CD4-positive, alpha-beta T cell (primary cell): ENCODE results near the gene LIN7C. TPM values are rescaled to one million over a fixed set of nuclear protein-coding genes. Genes with fewer than 3 reads are reported as not detected.

Experiments
- ATAC-seq: fragments of 200-7000 bp; cut with Tn5 transposase; one replicate; pipeline ENCODE4 v1.10.0; 2022; ENCODE audit warnings: mild to moderate bottlenecking; ENCODE audit not compliant: poor library complexity
- CTCF ChIA-PET: fragments of 350-600 bp; sonication (Branson Sonifier 250); formaldehyde crosslinking; loops from one replicate; lab custom pipeline; 2021; ENCODE audit warnings: antibody characterized with exemption, inconsistent platforms; lab: Charles Lee
- POLR2A ChIA-PET: fragments of 350-600 bp; sonication (Branson Sonifier 250); formaldehyde crosslinking; loops from one replicate; lab custom pipeline; 2021; ENCODE audit warnings: antibody characterized with exemption, inconsistent platforms; lab: Charles Lee
- DNase-seq, 14 experiments: peaks; one replicate each; pipeline ENCODE4 v3.0.0-alpha.2; 2013 to 2020; ENCODE audit warnings: mixed read lengths in 2 of 14
- H3K27ac ChIP-seq, 2 donors: one replicate each; pipeline versions ENCODE4 v1.5.1 to v1.7.0; 2013; ENCODE audit warnings: low read length in 2 of 2, low read depth in 1 of 2, mild to moderate bottlenecking in 1 of 2
- H3K27me3 ChIP-seq, 2 experiments: 1 replicate in 1 of 2; 2 replicates in 1 of 2; pipeline versions ENCODE4 v1.6.1 to v1.7.0; 2013; ENCODE audit warnings: low read length in 2 of 2, control low read depth in 1 of 2, mild to moderate bottlenecking in 1 of 2, moderate library complexity in 1 of 2; ENCODE audit not compliant: insufficient read depth in 2 of 2, control insufficient read depth in 1 of 2
- H3K36me3 ChIP-seq: one replicate; pipeline ENCODE4 v1.6.1; 2013; ENCODE audit warnings: low read length, control low read depth; ENCODE audit not compliant: insufficient read depth
- H3K4me1 ChIP-seq: one replicate; pipeline ENCODE4 v1.6.1; 2013; ENCODE audit warnings: low read length, control low read depth; ENCODE audit not compliant: insufficient read depth
- H3K4me3 ChIP-seq: one replicate; pipeline ENCODE4 v1.5.1; 2013; ENCODE audit warnings: mild to moderate bottlenecking, low read length, moderate library complexity
- H3K9me3 ChIP-seq, 2 experiments: 1 replicate in 1 of 2; 2 replicates in 1 of 2; pipeline versions ENCODE4 v1.6.1 to v1.7.0; 2013; ENCODE audit warnings: low read length in 2 of 2, mild to moderate bottlenecking in 2 of 2, control low read depth in 1 of 2, moderate library complexity in 1 of 2; ENCODE audit not compliant: control insufficient read depth in 1 of 2, insufficient read depth in 1 of 2
- H3K27ac Mint-ChIP-seq: one replicate; pipeline ENCODE4 v1.8.0; 2020; ENCODE audit warnings: mixed read lengths
- H3K27me3 Mint-ChIP-seq: one replicate; pipeline ENCODE4 v1.8.0; 2021; ENCODE audit warnings: mixed read lengths
- H3K36me3 Mint-ChIP-seq: one replicate; pipeline ENCODE4 v1.8.0; 2021; ENCODE audit warnings: low read depth, mixed read lengths
- H3K4me1 Mint-ChIP-seq: one replicate; pipeline ENCODE4 v1.8.0; 2021; ENCODE audit warnings: low read depth, mixed read lengths
- H3K4me3 Mint-ChIP-seq: one replicate; pipeline ENCODE4 v1.8.0; 2020; ENCODE audit warnings: mild to moderate bottlenecking, mixed read lengths
- H3K9me3 Mint-ChIP-seq: one replicate; pipeline ENCODE4 v1.8.0; 2020; ENCODE audit warnings: mixed read lengths
- CTCF ChIP-seq: fragments of 200-600 bp; IDR thresholded peaks from one replicate; pipeline ENCODE4 v1.8.0; 2022; ENCODE audit warnings: antibody characterized with exemption, mild to moderate bottlenecking
- intact Hi-C, 2 experiments: fragments of 100-400 bp; cut with DNase I in 1 of 2; cut with micrococcal nuclease in 1 of 2; formaldehyde crosslinking; loops; one replicate each; pipeline versions ENCODE4 v1.15.1 to v1.9.0; 2023 to 2025; cut with DNase I, micrococcal nuclease
- total RNA-seq, 174 experiments: library from RNA in 2 of 174; stranded (reverse) in 2 of 174; gene quantifications; one replicate each; pipeline ENCODE4 v1.2.3 and lab custom pipeline; 2021 to 2026

Gene LIN7C
- total RNA-seq, 2 experiments from 2014 or later, result 27.1 to 27.6 TPM

GRCh38 chr11:27545035-27545434 lies 38.5 kb upstream of the LIN7C start:
- H3K36me3 ChIP-seq, result no peaks in the 10 kb centered on the region
- Mint-ChIP-seq H3K4me1 (no peaks in the 10 kb centered on the region), H3K36me3 (peaks cover 13% of the 10 kb centered on the region), H3K27me3 (no peaks in the 10 kb centered on the region), H3K4me3 (no peak overlapping the region), H3K27ac (no peak overlapping the region), H3K9me3 (no peaks in the 10 kb centered on the region)
- TF ChIP-seq CTCF, result no peak
- H3K4me3 ChIP-seq, result no peak overlapping the region
- intact Hi-C loops, result no loop called here
- DNase-seq (no peak), ATAC-seq (no peak)
- H3K9me3 ChIP-seq, result no peaks in the 10 kb centered on the region
- H3K27me3 ChIP-seq, result no peaks in the 10 kb centered on the region
- CTCF ChIA-PET, result no interaction called here
- POLR2A ChIA-PET, result no interaction called here
- H3K27ac ChIP-seq, result no peak overlapping the region
- H3K4me1 ChIP-seq, result no peaks in the 10 kb centered on the region

GRCh38 chr11:27541790-27542189 lies 35.2 kb upstream of the LIN7C start:
- Mint-ChIP-seq H3K4me3 (no peak overlapping the region), H3K27me3 (no peaks in the 10 kb centered on the region), H3K36me3 (peaks cover 9% of the 10 kb centered on the region), H3K9me3 (no peaks in the 10 kb centered on the region), H3K4me1 (no peaks in the 10 kb centered on the region), H3K27ac (no peak overlapping the region)
- Histone ChIP-seq H3K9me3 (no peaks in the 10 kb centered on the region), H3K4me1 (no peaks in the 10 kb centered on the region), H3K27ac (no peak overlapping the region), H3K4me3 (no peak overlapping the region), H3K27me3 (no peaks in the 10 kb centered on the region), H3K36me3 (no peaks in the 10 kb centered on the region)
- DNase-seq (no peak), ATAC-seq (no peak)
- ChIA-PET CTCF (no interaction called here), POLR2A (no interaction called here)
- intact Hi-C loops, result no loop called here
- TF ChIP-seq CTCF, result no peak

GRCh38 chr11:27540051-27540450 lies 33.5 kb upstream of the LIN7C start:
- Mint-ChIP-seq H3K4me1 (no peaks in the 10 kb centered on the region), H3K4me3 (no peak overlapping the region), H3K27me3 (no peaks in the 10 kb centered on the region), H3K36me3 (peaks cover 9% of the 10 kb centered on the region), H3K9me3 (no peaks in the 10 kb centered on the region), H3K27ac (no peak overlapping the region)
- DNase-seq, result no peak
- Histone ChIP-seq H3K27me3 (no peaks in the 10 kb centered on the region), H3K27ac (no peak overlapping the region), H3K4me3 (no peak overlapping the region), H3K4me1 (no peaks in the 10 kb centered on the region), H3K36me3 (no peaks in the 10 kb centered on the region), H3K9me3 (no peaks in the 10 kb centered on the region)
- ChIA-PET CTCF (no interaction called here), POLR2A (no interaction called here)
- intact Hi-C loops, result no loop called here
- ATAC-seq, result no peak
- TF ChIP-seq CTCF, result no peak
